Activated naive CD8-positive, alpha-beta T cell treated with anti-CD3 and anti-CD28 coated beads, Interleukin-2, amount 10 ng/mL, durations not matched to agents 7 days and 5 days (primary cell): ENCODE data around the gene AGK. TPM values are rescaled to one million over a fixed set of nuclear protein-coding genes. Genes with fewer than 3 reads are reported as not detected.
A peak's percentile ranks its signal among the peaks of the same experiment; 100 is the strongest.
"Not testable (repeated sequence)": the region's sequence is repeated elsewhere in the genome, so short reads cannot be mapped to it uniquely, and the experiment has no call there.

Experiments used
- ATAC-seq: fragments of 150-1000 bp; cut with Tn5 transposase; one replicate; pipeline ENCODE4 v1.10.0; 2021; ENCODE audit warnings: low read depth, moderate library complexity
- POLR2A ChIA-PET: fragments of 350-600 bp; sonication (Branson Sonifier 250); formaldehyde crosslinking; loops from one replicate; lab custom pipeline; 2021; ENCODE audit warnings: antibody characterized with exemption; lab: Charles Lee
- DNase-seq: peaks from one replicate; pipeline ENCODE4 v3.0.0; 2021
- H3K27ac Mint-ChIP-seq: one replicate; pipeline ENCODE4 v1.8.0; 2022; ENCODE audit warnings: mild to moderate bottlenecking, mixed read lengths
- H3K27me3 Mint-ChIP-seq: one replicate; pipeline ENCODE4 v1.8.0; 2022; ENCODE audit warnings: mild to moderate bottlenecking, moderate library complexity, mixed read lengths
- H3K36me3 Mint-ChIP-seq: one replicate; pipeline ENCODE4 v1.8.0; 2021; ENCODE audit warnings: mild to moderate bottlenecking, mixed read lengths
- H3K4me1 Mint-ChIP-seq: one replicate; pipeline ENCODE4 v1.8.0; 2021; ENCODE audit warnings: mixed read lengths
- H3K4me3 Mint-ChIP-seq: one replicate; pipeline ENCODE4 v1.8.0; 2022; ENCODE audit warnings: mild to moderate bottlenecking, moderate library complexity, mixed read lengths
- H3K9me3 Mint-ChIP-seq: one replicate; pipeline ENCODE4 v1.8.0; 2021; ENCODE audit warnings: mixed read lengths
- total RNA-seq, 2 experiments: library from RNA; stranded (reverse); gene quantifications; one replicate each; pipeline ENCODE4 v1.2.3, GENCODE V29; 2021

Gene AGK
- total RNA-seq, 2 experiments from 2014 or later, result 39.9 to 40.3 TPM

DNA sequence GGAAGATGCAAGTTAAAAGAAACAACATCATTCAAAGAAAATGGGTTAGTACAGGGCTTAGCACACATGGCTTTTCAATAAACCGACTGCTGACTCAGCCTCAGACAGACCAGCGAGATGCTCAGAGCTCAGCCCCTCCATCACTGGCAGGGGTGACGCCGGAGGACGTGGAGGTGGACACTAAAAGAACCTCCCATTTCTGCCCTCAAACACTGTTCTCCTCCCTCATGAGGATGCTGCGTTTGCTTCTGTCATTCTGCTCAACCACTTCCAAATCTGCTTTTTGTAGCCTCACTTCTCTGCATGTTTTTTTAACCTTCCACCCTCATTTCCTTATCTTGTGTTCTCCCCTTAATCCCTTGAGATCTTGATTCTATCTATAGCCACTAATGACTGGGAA, 135.5 kb downstream of the AGK start:
- POLR2A ChIA-PET, result interaction anchor here (1.0 kb wide), 1 partner anchor 15 kb away, joined by 4 read pairs; the partner anchor contains the start of gene DENND11
- Mint-ChIP-seq H3K4me1 (peaks cover 14% of the 10 kb centered on the region), H3K27ac (no peak overlapping the region), H3K27me3 (no peaks in the 10 kb centered on the region), H3K4me3 (no peak overlapping the region), H3K36me3 (peaks cover 29% of the 10 kb centered on the region), H3K9me3 (no peaks in the 10 kb centered on the region)
- ATAC-seq (no peak), DNase-seq (no peak)

DNA sequence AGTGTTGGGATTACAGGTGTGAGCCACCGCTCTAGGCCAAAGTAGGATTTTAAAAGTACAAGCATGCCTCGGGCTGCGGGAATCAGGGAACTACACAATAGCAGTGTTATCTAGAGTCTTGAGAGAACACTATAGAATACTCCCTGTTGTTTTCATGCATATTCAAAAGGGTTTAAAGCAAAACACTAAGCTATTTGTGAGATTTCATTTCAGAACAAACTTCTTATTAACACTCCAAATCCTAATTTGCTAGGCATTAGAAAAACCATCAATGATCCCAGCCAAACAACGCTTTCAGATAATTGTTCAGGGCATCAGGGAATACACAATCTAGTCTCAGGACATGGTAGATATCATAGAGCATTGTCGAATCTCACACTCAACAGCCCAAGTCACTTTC, 136.8 kb downstream of the AGK start:
- ATAC-seq (no peak), DNase-seq (no peak)
- Mint-ChIP-seq H3K4me1 (peaks cover 14% of the 10 kb centered on the region), H3K36me3 (peaks cover 18% of the 10 kb centered on the region), H3K27me3 (no peaks in the 10 kb centered on the region), H3K4me3 (no peak overlapping the region), H3K9me3 (no peaks in the 10 kb centered on the region), H3K27ac (no peak overlapping the region)
- POLR2A ChIA-PET, result interaction anchor here (1.0 kb wide), 1 partner anchor 13 kb away, joined by 3 read pairs; the partner anchor contains the start of gene DENND11

DNA sequence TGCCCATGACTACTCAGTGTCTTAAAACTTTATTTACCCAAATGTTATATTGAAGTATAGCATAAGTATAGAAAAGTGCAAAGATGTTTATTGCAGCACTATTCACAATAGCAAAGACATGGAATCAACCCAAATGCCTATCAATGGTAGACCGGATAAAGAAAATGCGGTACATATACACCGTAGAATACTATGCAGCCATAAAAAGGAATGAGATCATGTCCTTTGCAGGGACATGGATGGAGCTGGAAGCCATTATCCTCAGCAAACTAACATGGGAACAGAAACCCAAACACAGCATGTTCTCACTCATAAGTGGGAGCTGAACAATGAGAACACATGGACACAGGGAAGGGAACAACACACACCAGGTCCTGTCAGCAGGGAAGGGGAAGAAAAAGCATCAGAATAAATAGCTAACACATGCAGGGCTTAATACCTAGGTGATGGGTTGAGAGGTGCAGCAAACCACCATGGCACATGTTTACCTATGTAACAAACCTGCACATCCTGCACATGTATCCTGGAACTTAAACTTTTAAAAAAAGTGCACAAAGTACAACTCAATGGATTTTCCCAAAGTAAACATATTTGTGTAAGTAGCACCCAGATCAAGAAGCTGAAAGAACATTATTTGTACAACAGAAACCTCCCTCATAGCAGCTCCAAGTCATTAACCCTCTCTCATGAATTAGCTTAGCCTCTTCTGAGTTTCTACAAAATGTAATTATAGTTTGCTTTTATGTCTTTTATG, 138.0 kb downstream of the AGK start:
- ATAC-seq, POLR2A ChIA-PET: not testable (repeated sequence)

DNA sequence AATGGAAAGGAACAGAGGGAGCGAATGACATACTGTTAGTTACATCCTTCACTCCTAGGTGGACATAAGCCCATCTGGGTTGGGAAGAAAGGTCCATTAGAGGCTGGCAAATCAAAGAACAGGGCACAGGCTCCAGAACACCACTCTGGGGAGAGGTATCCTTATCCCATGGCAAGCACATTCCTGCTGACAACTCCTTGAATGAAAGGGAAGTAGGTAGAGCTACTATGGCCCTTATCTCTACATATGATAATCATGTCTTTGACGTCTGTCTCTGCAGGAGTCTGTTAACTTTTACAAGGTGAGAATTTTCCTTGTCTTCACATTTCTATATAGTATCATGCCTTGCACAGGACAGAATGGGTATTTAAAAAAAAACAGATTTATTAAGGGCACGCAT, 140.3 kb downstream of the AGK start:
- Mint-ChIP-seq H3K27ac (no peak overlapping the region), H3K27me3 (no peaks in the 10 kb centered on the region), H3K4me1 (peaks cover 10% of the 10 kb centered on the region), H3K9me3 (no peaks in the 10 kb centered on the region), H3K4me3 (no peak overlapping the region), H3K36me3 (peaks cover 10% of the 10 kb centered on the region)
- ATAC-seq (no peak), DNase-seq (no peak)
- POLR2A ChIA-PET, result no interaction called here

More for the DNA sequence above, 138.0 kb downstream of the AGK start:
- H3K4me1 Mint-ChIP-seq, result peaks cover 14% of the 10 kb centered on the region
- not testable (repeated sequence) for H3K27ac Mint-ChIP-seq, H3K9me3 Mint-ChIP-seq, H3K4me3 Mint-ChIP-seq, H3K27me3 Mint-ChIP-seq, DNase-seq
- H3K36me3 Mint-ChIP-seq, result peaks cover 14% of the 10 kb centered on the region

DNA sequence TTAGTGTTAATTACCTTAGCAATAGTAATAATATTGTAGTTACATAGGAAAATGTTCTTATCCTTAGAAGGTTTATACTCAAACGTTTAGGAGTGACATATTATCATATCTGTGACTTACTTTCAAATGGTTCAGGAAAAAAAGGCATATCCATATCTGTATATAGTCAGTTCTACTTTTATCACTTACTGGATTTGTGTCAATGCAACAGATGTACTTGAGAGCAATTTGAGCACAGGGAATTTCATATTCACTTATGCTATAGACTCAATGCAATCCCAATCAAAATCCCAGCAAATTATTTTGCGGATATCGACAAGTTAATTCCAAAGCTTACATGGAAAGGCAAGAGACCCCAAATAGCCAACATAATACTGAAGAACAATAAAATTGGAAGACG, 140.8 kb downstream of the AGK start:
- POLR2A ChIA-PET, result no interaction called here
- H3K27ac Mint-ChIP-seq, result no peak overlapping the region
- no peak for ATAC-seq
- H3K9me3 Mint-ChIP-seq, result no peaks in the 10 kb centered on the region
- DNase-seq, result no peak
- H3K4me1 Mint-ChIP-seq, result peaks cover 8% of the 10 kb centered on the region
- peaks cover 10% of the 10 kb centered on the region for H3K36me3 Mint-ChIP-seq
- H3K27me3 Mint-ChIP-seq, result no peaks in the 10 kb centered on the region
- no peak overlapping the region for H3K4me3 Mint-ChIP-seq

DNA sequence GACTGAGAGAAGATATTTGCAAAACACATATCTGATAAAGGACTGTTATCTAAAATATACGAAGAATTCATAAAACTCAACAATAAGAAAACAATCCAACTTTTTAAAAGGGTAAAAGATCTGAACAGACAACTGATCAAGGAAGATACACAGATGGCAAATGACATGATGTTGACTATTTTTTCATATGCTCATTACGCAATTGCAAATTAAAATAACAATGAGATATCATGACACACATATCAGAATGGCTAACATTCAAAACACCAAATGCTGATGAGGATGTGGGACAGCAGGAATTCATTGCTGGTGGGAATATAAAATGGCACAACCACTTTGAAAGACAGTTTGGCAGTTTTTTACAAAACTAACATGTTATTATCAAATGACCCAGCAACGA, 141.9 kb downstream of the AGK start:
- POLR2A ChIA-PET, result no interaction called here
- Mint-ChIP-seq H3K27me3 (no peaks in the 10 kb centered on the region), H3K27ac (no peak overlapping the region)

DNA sequence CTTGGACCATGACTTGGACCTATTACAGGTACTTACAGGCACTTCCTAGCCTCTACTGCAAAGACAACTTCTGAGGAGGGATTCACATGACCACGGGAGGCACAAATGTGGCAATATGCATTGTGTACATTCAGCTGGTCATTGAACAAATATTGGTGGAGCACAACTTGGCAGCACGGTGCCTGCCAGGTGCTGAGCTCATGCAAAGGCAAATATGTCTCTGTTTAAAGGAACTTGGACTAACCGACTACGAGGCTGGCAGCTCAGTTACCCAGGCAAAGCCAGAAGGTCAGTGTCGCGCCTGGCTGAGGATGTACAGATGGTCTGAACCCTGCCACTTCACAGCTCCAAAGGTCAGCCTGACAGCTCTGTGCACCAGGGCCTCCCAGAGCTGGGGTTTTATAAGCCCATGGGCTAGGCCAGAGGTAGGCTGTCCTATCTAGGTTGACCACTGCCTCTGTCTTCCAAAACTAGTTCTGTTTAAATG, 144.6 kb downstream of the AGK start:
- ATAC-seq (no peak), DNase-seq (no peak)
- Mint-ChIP-seq H3K4me1 (peaks cover 36% of the 10 kb centered on the region), H3K4me3 (no peak overlapping the region), H3K27ac (no peak overlapping the region), H3K9me3 (no peaks in the 10 kb centered on the region), H3K27me3 (no peaks in the 10 kb centered on the region), H3K36me3 (peaks cover 18% of the 10 kb centered on the region)
- POLR2A ChIA-PET, result interaction anchor here (1.3 kb wide), 1 partner anchor 42 kb away, joined by 3 read pairs; the partner anchor contains the start of gene SSBP1

More for the DNA sequence above, 141.9 kb downstream of the AGK start:
- no peak overlapping the region for H3K4me3 Mint-ChIP-seq
- no peaks in the 10 kb centered on the region for H3K9me3 Mint-ChIP-seq
- peaks cover 11% of the 10 kb centered on the region for H3K36me3 Mint-ChIP-seq
- peaks cover 10% of the 10 kb centered on the region for H3K4me1 Mint-ChIP-seq
- no peak for DNase-seq
- no peak for ATAC-seq

DNA sequence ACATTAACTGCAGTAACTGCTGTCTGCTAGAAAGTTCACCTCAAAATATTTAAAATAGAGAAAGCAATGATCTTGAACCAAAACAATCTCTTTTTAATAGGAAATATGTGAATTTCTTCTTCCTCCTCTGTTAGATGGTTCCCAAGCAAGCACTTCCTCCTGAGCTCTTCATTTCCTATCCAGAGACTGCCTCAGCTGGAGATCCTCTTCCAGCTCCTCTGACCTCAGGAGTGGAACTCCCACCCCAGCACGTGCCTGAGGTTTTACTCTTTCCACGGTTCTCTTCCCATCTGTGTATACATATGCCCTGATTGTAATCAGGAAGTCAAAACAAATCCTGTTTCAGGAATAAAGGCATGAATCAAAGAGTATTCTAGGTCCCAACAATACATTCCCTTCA, 145.1 kb downstream of the AGK start:
- no peak for ATAC-seq
- Mint-ChIP-seq H3K9me3 (no peaks in the 10 kb centered on the region), H3K36me3 (peaks cover 18% of the 10 kb centered on the region), H3K4me1 (peaks cover 36% of the 10 kb centered on the region), H3K27me3 (no peaks in the 10 kb centered on the region), H3K27ac (no peak overlapping the region), H3K4me3 (no peak overlapping the region)
- DNase-seq, result no peak
- POLR2A ChIA-PET, result interaction anchor here (1.3 kb wide), 1 partner anchor 42 kb away, joined by 3 read pairs; the partner anchor contains the start of gene SSBP1

DNA sequence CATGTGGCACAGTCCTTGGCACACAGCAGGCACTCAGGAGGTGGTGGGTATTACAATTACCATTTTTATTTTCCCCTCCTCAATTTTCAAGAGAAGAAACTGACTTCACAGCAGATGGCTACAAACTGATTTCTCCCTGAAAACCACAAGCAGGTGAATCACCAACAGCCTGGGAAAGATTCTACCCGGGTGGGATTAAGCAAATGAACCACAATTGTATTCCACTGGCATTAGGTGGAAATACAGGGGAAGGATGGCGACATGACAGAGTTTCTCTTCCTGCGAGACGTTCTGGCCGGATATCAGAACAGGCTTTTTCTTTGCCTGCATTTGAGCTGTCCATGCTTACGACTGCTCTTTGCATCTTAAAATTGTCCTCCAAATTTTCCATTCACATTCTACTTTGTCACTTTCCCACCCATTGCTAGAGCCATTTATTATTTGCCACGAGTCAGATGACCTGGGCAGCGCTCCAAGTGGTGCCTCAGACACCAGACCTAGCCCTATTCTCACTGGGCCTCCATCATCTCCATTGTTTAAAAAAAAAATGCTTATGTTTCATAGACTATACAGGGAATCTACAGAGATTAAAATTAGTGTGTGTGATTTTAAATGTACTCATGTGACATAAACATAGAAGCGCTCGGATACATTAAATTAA, 146.1 kb downstream of the AGK start:
- no peak for ATAC-seq
- DNase-seq, result no peak
- no peaks in the 10 kb centered on the region for H3K27me3 Mint-ChIP-seq
- H3K36me3 Mint-ChIP-seq, result peaks cover 18% of the 10 kb centered on the region
- no peak overlapping the region for H3K27ac Mint-ChIP-seq
- H3K9me3 Mint-ChIP-seq, result no peaks in the 10 kb centered on the region
- H3K4me1 Mint-ChIP-seq, result peaks cover 36% of the 10 kb centered on the region
- POLR2A ChIA-PET, result no interaction called here
- no peak overlapping the region for H3K4me3 Mint-ChIP-seq

DNA sequence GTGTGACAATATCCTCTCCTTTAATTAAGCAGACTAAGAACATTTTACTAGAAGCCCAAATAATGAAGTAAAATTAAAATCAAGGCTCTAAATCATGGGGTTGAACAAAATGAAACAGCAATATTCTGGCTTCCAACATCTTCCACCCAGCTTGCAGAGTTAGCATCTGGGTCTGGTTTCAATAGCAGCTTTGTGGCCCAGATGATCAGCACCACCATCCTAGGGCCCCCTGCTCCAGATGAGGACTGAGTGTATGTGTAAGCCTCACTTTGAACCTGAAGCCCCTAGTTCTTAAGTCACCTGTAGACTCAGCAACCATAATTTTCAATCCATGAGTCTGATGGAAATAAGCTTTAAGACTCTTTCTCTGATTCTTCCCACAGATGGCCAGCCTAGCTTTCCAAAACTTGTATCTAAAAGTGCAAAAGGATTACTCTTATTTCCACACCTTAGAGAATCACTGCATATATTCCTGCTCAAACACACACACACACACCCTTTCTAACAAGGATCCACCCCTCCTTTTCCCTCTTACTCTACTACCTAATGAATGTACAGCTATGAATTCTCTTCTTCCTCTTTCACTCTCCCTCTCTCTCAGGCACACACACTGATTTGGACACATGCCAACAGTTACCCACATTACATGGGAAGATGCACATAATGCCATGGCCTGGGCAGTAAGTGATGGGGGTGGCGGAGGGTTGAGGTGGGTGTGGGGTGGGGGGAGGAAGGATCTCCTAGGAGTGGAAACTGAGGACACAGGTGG, 147.2 kb downstream of the AGK start:
- Mint-ChIP-seq H3K4me3 (peak overlapping the region; percentile 21), H3K27me3 (peaks cover 11% of the 10 kb centered on the region), H3K4me1 (peaks cover 38% of the 10 kb centered on the region), H3K36me3 (peaks cover 18% of the 10 kb centered on the region), H3K9me3 (no peaks in the 10 kb centered on the region), H3K27ac (no peak overlapping the region)
- POLR2A ChIA-PET, result no interaction called here
- DNase-seq (no peak), ATAC-seq (no peak)

DNA sequence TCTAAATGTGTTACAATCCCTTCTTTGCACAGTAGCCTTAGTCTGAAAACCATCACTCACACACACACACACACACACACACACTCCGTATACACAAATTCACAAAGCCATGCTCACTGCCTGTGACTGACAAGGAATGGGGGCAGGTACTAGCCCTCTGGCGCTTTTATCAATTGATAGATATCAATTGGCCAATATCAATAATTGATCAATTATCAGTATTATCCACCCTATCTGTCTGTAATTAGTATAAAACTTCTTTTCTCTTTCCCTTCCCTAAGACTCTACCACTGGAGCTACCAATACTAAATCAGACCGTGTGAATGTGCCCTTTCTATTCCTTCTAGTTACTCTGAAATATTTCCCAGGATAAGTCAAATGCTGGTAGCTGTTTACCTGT, 148.7 kb downstream of the AGK start:
- DNase-seq (no peak), ATAC-seq (no peak)
- H3K4me3 Mint-ChIP-seq, result peak overlapping the region; percentile 79
- H3K4me1 Mint-ChIP-seq, result peaks cover 38% of the 10 kb centered on the region
- POLR2A ChIA-PET, result no interaction called here
- peaks cover 13% of the 10 kb centered on the region for H3K36me3 Mint-ChIP-seq
- no peak overlapping the region for H3K27ac Mint-ChIP-seq
- no peaks in the 10 kb centered on the region for H3K9me3 Mint-ChIP-seq
- H3K27me3 Mint-ChIP-seq, result peaks cover 21% of the 10 kb centered on the region

DNA sequence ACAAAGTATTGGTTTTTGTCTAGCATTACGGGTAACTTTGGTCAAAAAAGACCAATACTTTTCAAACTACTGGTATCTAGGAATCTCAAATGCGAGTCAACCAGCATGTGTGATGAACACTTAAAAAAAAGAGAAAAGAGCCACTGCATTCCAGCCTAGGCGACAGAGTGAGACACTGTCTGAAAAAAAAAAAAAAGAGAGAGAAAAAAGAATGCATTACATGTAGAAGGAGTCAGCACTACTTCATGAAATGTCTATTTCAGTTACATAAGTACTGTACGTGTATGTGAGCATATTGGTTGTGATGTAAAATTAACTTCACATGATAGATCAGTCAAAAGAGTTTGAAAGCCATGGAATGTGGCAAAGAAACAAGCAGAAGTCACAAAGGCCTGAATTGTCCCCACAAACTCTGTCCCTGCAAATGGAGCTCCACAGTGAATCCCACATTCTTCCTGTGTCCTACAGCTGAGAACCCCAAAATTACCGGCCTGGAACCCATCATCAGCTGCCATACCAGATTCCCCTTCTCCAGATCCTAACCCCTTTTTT, 149.2 kb downstream of the AGK start:
- H3K4me3 Mint-ChIP-seq, result peak overlapping the region; percentile 79
- H3K9me3 Mint-ChIP-seq, result no peaks in the 10 kb centered on the region
- POLR2A ChIA-PET, result interaction anchor here (1.6 to 3.6 kb wide), 3 partner anchors 14 to 38 kb away, joined by 4 to 36 read pairs (median 7); partner anchors contain the start of gene SSBP1
- H3K27me3 Mint-ChIP-seq, result peaks cover 21% of the 10 kb centered on the region
- H3K4me1 Mint-ChIP-seq, result peaks cover 38% of the 10 kb centered on the region
- no peak for DNase-seq
- peak overlapping the region; percentile 87 for H3K27ac Mint-ChIP-seq
- peaks cover 13% of the 10 kb centered on the region for H3K36me3 Mint-ChIP-seq
- no peak for ATAC-seq
